ENCODE measurements around the gene DPP7. TPM values are rescaled to one million over a fixed set of nuclear protein-coding genes. Genes with fewer than 3 reads are reported as not detected.
"Not testable (repeated sequence)": the region's sequence is repeated elsewhere in the genome, so short reads cannot be mapped to it uniquely, and the experiment has no call there.

The DPP7 gene
- total and polyA plus RNA-seq, 5 experiments from 2014 or later, result 98.7 to 298 (median 126) TPM

- H3K9me3 Mint-ChIP-seq, result no peaks in the 10 kb centered on the region
- DNase-seq (no peak), ATAC-seq (no peak)
- no peak overlapping the region for H3K4me3 Mint-ChIP-seq
- H3K27me3 Mint-ChIP-seq, result peaks cover 15 to 68% (median 33%) of the 10 kb centered on the region in 5 donors
- no peak overlapping the region for H3K27ac Mint-ChIP-seq
- POLR2A ChIA-PET, result no interaction called here
- peaks cover 0 to 2% (median 2%) of the 10 kb centered on the region in 3 donors for H3K36me3 Mint-ChIP-seq
- H3K4me1 Mint-ChIP-seq, result peaks cover 0 to 2% (median under 1%) of the 10 kb centered on the region in 4 donors
Observed at GRCh38 chr9:137136261-137136880, 21.8 kb upstream of the DPP7 start.

GRCh38 chr9:137135154-137135553 lies 20.6 kb upstream of the DPP7 start:
- H3K27ac Mint-ChIP-seq, H3K4me3 Mint-ChIP-seq, H3K4me1 Mint-ChIP-seq, H3K36me3 Mint-ChIP-seq, H3K9me3 Mint-ChIP-seq, POLR2A ChIA-PET, DNase-seq, ATAC-seq: not testable (repeated sequence)
- H3K27me3 Mint-ChIP-seq, result peaks cover 11 to 57% (median 28%) of the 10 kb centered on the region in 5 donors

- Mint-ChIP-seq H3K4me1 (peaks cover 0 to 6% (median 4%) of the 10 kb centered on the region in 4 donors), H3K36me3 (peaks cover 0 to 2% (median 0%) of the 10 kb centered on the region in 3 donors), H3K27me3 (peaks cover 11 to 49% (median 28%) of the 10 kb centered on the region in 5 donors), H3K9me3 (peaks cover 0 to 3% (median 0%) of the 10 kb centered on the region in 9 donors), H3K27ac (no peak overlapping the region), H3K4me3 (no peak overlapping the region)
- POLR2A ChIA-PET, result no interaction called here
- ATAC-seq, result no peak
- DNase-seq, result no peak
Observed at GRCh38 chr9:137134191-137134590, 19.7 kb upstream of the DPP7 start.

- peaks cover 0 to 3% (median 0%) of the 10 kb centered on the region in 9 donors for H3K9me3 Mint-ChIP-seq
- peak overlapping the region; percentile 68 to 92 (median 80) for H3K4me3 Mint-ChIP-seq
- peak overlapping the region in 5 of 10 donors; percentile 52 to 87 (median 62) for H3K27ac Mint-ChIP-seq
- H3K4me1 Mint-ChIP-seq, result peaks cover 17 to 30% (median 28%) of the 10 kb centered on the region in 4 donors
- ATAC-seq (peak in 1 of 2 donors; percentile 0), DNase-seq (no peak)
- peaks cover 0 to 16% (median 4%) of the 10 kb centered on the region in 5 donors for H3K27me3 Mint-ChIP-seq
- POLR2A ChIA-PET, result interaction anchor here (0.6 to 3.3 kb wide), 24 partner anchors 8 to 1023 kb away, joined by 3 to 34 read pairs (median 5); partner anchors contain the start of genes ANAPC2, CYSRT1, DPP7 and EDF1
- no peaks in the 10 kb centered on the region for H3K36me3 Mint-ChIP-seq
Observed at GRCh38 chr9:137130176-137130755, 15.7 kb upstream of the DPP7 start.

- H3K4me3 Mint-ChIP-seq, result peak overlapping the region; percentile 78 to 95 (median 88)
- peaks cover 0 to 10% (median 2%) of the 10 kb centered on the region in 5 donors for H3K27me3 Mint-ChIP-seq
- peak; percentile 82 to 93 (median 88) for DNase-seq
Observed at GRCh38 chr9:137129456-137130175, 15.1 kb upstream of the DPP7 start.

GRCh38 chr9:137128862-137129455 lies 14.4 kb upstream of the DPP7 start:
- ATAC-seq (peak; percentile 7 to 13), DNase-seq (peak in 2 of 10 donors; percentile 16 to 30)
- H3K27ac Mint-ChIP-seq, result peak overlapping the region; percentile 71 to 98 (median 94)
- H3K4me1 Mint-ChIP-seq, result peaks cover 17 to 30% (median 28%) of the 10 kb centered on the region in 4 donors
- H3K36me3 Mint-ChIP-seq, result no peaks in the 10 kb centered on the region
- H3K9me3 Mint-ChIP-seq, result peaks cover 0 to 3% (median 0%) of the 10 kb centered on the region in 9 donors
- H3K27me3 Mint-ChIP-seq, result peaks cover 0 to 7% (median 2%) of the 10 kb centered on the region in 5 donors
- peak overlapping the region; percentile 80 to 95 (median 91) for H3K4me3 Mint-ChIP-seq
- POLR2A ChIA-PET, result interaction anchor here (0.8 to 3.3 kb wide), 21 partner anchors 10 to 401 kb away, joined by 3 to 34 read pairs (median 6); partner anchors contain the start of genes ANAPC2, CYSRT1, DPP7 and GRIN1

More at GRCh38 chr9:137129456-137130175, 15.1 kb upstream of the DPP7 start:
- POLR2A ChIA-PET, result interaction anchor here (0.6 to 3.3 kb wide), 26 partner anchors 9 to 1023 kb away, joined by 3 to 34 read pairs (median 5); partner anchors contain the start of genes ANAPC2, CYSRT1, DPP7 and EDF1
- peak overlapping the region; percentile 71 to 94 (median 84) for H3K27ac Mint-ChIP-seq
- peaks cover 17 to 30% (median 28%) of the 10 kb centered on the region in 4 donors for H3K4me1 Mint-ChIP-seq
- peaks cover 0 to 3% (median 0%) of the 10 kb centered on the region in 9 donors for H3K9me3 Mint-ChIP-seq
- H3K36me3 Mint-ChIP-seq, result no peaks in the 10 kb centered on the region
- ATAC-seq, result peak; percentile 92 to 95

GRCh38 chr9:137128158-137128861 lies 13.8 kb upstream of the DPP7 start:
- peaks cover 0 to 7% (median 2%) of the 10 kb centered on the region in 5 donors for H3K27me3 Mint-ChIP-seq
- peaks cover 0 to 3% (median 0%) of the 10 kb centered on the region in 9 donors for H3K9me3 Mint-ChIP-seq
- ATAC-seq, result no peak
- peak overlapping the region; percentile 80 to 95 (median 91) for H3K4me3 Mint-ChIP-seq
- DNase-seq, result peak in 1 of 10 donors; percentile 15
- no peaks in the 10 kb centered on the region for H3K36me3 Mint-ChIP-seq
- POLR2A ChIA-PET, result interaction anchor here (0.7 to 3.1 kb wide), 13 partner anchors 10 to 268 kb away, joined by 3 to 34 read pairs (median 4); partner anchors contain the start of genes CYSRT1, DPP7, GRIN1 and MAN1B1
- H3K27ac Mint-ChIP-seq, result peak overlapping the region; percentile 71 to 98 (median 94)
- H3K4me1 Mint-ChIP-seq, result peaks cover 17 to 31% (median 30%) of the 10 kb centered on the region in 4 donors

- Mint-ChIP-seq H3K27me3 (peaks cover 0 to 2% (median 0%) of the 10 kb centered on the region in 5 donors), H3K36me3 (no peaks in the 10 kb centered on the region), H3K27ac (peak overlapping the region; percentile 83 to 98 (median 94)), H3K4me3 (peak overlapping the region; percentile 80 to 95 (median 91)), H3K4me1 (peaks cover 17 to 34% (median 30%) of the 10 kb centered on the region in 4 donors), H3K9me3 (peaks cover 0 to 3% (median 0%) of the 10 kb centered on the region in 9 donors)
- no peak for ATAC-seq
- POLR2A ChIA-PET, result interaction anchor here (0.7 to 3.1 kb wide), 16 partner anchors 12 to 267 kb away, joined by 3 to 34 read pairs (median 4); partner anchors contain the start of genes CYSRT1, MAN1B1, RNF208 and RNF224
- DNase-seq, result peak in 5 of 10 donors; percentile 27 to 45 (median 40)
Observed at GRCh38 chr9:137127301-137128157, 13.0 kb upstream of the DPP7 start.

GRCh38 chr9:137126786-137127185 lies 12.3 kb upstream of the DPP7 start:
- Mint-ChIP-seq H3K9me3 (peaks cover 0 to 3% (median 0%) of the 10 kb centered on the region in 9 donors), H3K4me1 (peaks cover 21 to 42% (median 32%) of the 10 kb centered on the region in 4 donors), H3K27me3 (no peaks in the 10 kb centered on the region), H3K27ac (peak overlapping the region; percentile 71 to 98 (median 92)), H3K36me3 (no peaks in the 10 kb centered on the region), H3K4me3 (peak overlapping the region; percentile 80 to 95 (median 91))
- ATAC-seq (no peak), DNase-seq (no peak)
- POLR2A ChIA-PET, result interaction anchor here (0.7 to 1.6 kb wide), 6 partner anchors 13 to 229 kb away, joined by 3 to 7 read pairs (median 4); partner anchors contain the start of gene SSNA1

GRCh38 chr9:137123952-137124462 lies 9.5 kb upstream of the DPP7 start:
- ATAC-seq, H3K36me3 Mint-ChIP-seq, DNase-seq, H3K27ac Mint-ChIP-seq, H3K4me3 Mint-ChIP-seq, H3K27me3 Mint-ChIP-seq, H3K9me3 Mint-ChIP-seq: not testable (repeated sequence)
- POLR2A ChIA-PET, result interaction anchor here (1.0 to 1.1 kb wide), 2 partner anchors 10 to 28 kb away, joined by 3 read pairs; no protein-coding TSS in a partner anchor
- peaks cover 21 to 50% (median 27%) of the 10 kb centered on the region in 4 donors for H3K4me1 Mint-ChIP-seq
